Panc1 (cell line): ENCODE measurements around the gene MLLT3. TPM values are rescaled to one million over a fixed set of nuclear protein-coding genes. Genes with fewer than 3 reads are reported as not detected.

Source experiments
- ATAC-seq: fragments of 200-7000 bp; cut with Tn5 transposase; 2 replicates; pipeline ENCODE4 v1.9.1; 2020; ENCODE audit warnings: mild to moderate bottlenecking, moderate library complexity
- BruUV-seq: library from RNA; stranded (reverse); fragments of 400-500 nt; replicated peaks from 2 replicates; lab custom pipeline; 2021; lab: Mats Ljungman, UMichigan
- CTCF ChIA-PET: fragments of 300-600 bp; sonication (Branson Sonifier 250); formaldehyde crosslinking; loops from one replicate; lab custom pipeline; 2022; ENCODE audit warnings: antibody characterized with exemption; lab: Charles Lee
- POLR2A ChIA-PET: fragments of 300-600 bp; sonication (Branson Sonifier 250); formaldehyde crosslinking; loops from one replicate; lab custom pipeline; 2022; ENCODE audit warnings: antibody characterized with exemption; lab: Charles Lee
- DNase-seq: peaks from one replicate; pipeline ENCODE4 v3.0.0-alpha.2; 2010; ENCODE audit warnings: low read depth, low spot score
- H3K27ac ChIP-seq: 2 replicates; pipeline ENCODE4 v1.5.1; 2011; ENCODE audit warnings: mild to moderate bottlenecking, low read length, inconsistent platforms
- H3K27me3 ChIP-seq: fragments of 200-500 bp; sonication (Bioruptor generic); 2 replicates; pipeline ENCODE4 v1.6.0; 2014; ENCODE audit warnings: low read length, inconsistent platforms; ENCODE audit not compliant: control insufficient read depth, insufficient read depth
- H3K36me3 ChIP-seq: fragments of 200-500 bp; sonication (Bioruptor generic); 2 replicates; pipeline ENCODE4 v1.5.1; 2014; ENCODE audit warnings: inconsistent platforms, mild to moderate bottlenecking, low read length, moderate library complexity; ENCODE audit not compliant: control insufficient read depth, insufficient read depth
- H3K4me1 ChIP-seq: 2 replicates; pipeline ENCODE4 v1.5.1; 2011; ENCODE audit warnings: inconsistent platforms, mild to moderate bottlenecking, low read length, moderate library complexity; ENCODE audit not compliant: control insufficient read depth, insufficient read depth
- H3K4me3 ChIP-seq, 2 experiments: 2 replicates each; pipeline ENCODE4 v1.5.1; 2011 to 2012; ENCODE audit warnings: low read depth in 2 of 2, low read length in 2 of 2, mild to moderate bottlenecking in 2 of 2, inconsistent platforms in 1 of 2, moderate library complexity in 1 of 2
- H3K9me3 ChIP-seq: fragments of 200-500 bp; sonication (Bioruptor generic); 2 replicates; pipeline ENCODE4 v1.5.1; 2014; ENCODE audit warnings: low read depth, mild to moderate bottlenecking, inconsistent platforms, low read length, moderate library complexity; ENCODE audit not compliant: control insufficient read depth, insufficient read depth
- CTCF ChIP-seq: fragments of 450-650 bp; IDR thresholded peaks from 2 replicates; pipeline ENCODE4 v1.5.1; 2017; ENCODE audit warnings: mild to moderate bottlenecking
- POLR2AphosphoS5 ChIP-seq: IDR thresholded peaks from 2 replicates; pipeline ENCODE4 v1.6.1; 2012; ENCODE audit warnings: mild to moderate bottlenecking, low read depth, low read length, moderate library complexity
- REST ChIP-seq, 2 experiments: IDR thresholded peaks; 2 replicates each; pipeline ENCODE4 v1.6.1; 2011 to 2012; ENCODE audit warnings: low read depth in 2 of 2, control low read depth in 1 of 2, low read length in 1 of 2, mild to moderate bottlenecking in 1 of 2, moderate library complexity in 1 of 2; ENCODE audit not compliant: insufficient read depth in 1 of 2
- SIN3A ChIP-seq: IDR thresholded peaks from 2 replicates; pipeline ENCODE4 v1.6.1; 2012; ENCODE audit warnings: low read depth, mild to moderate bottlenecking, low read length, moderate library complexity, borderline replicate concordance; ENCODE audit not compliant: insufficient read depth
- TCF7L2 ChIP-seq: IDR thresholded peaks from 2 replicates; pipeline ENCODE4 v1.6.1; 2011; ENCODE audit warnings: mild to moderate bottlenecking, low read depth, low read length, inconsistent platforms
- in situ Hi-C: cut with HindIII; loops from 2 replicates; pipeline ENCODE4 v1.10.0; 2016; ENCODE audit warnings: low sequenced_read_pairs, low pct_unique_long_range_greater_than_20kb
- intact Hi-C: fragments of 100-400 bp; cut with micrococcal nuclease; formaldehyde crosslinking; loops from one replicate; pipeline ENCODE4 v1.10.0; 2022; ENCODE audit not compliant: unreplicated experiment
- total RNA-seq: library from RNA; stranded (reverse); gene quantifications from one replicate; pipeline ENCODE4 v1.2.1, GENCODE V29; 2021; ENCODE audit not compliant: unreplicated experiment

MLLT3 gene
- total RNA-seq, 1 experiment from 2014 or later: 0.49 TPM

- ChIA-PET POLR2A (no interaction called here), CTCF (no interaction called here)
- H3K4me1 ChIP-seq: no peaks in the 10 kb centered on the region
- H3K9me3 ChIP-seq: no peaks in the 10 kb centered on the region
- H3K36me3 ChIP-seq: no peaks in the 10 kb centered on the region
- TF ChIP-seq TCF7L2 (no peak), SIN3A (no peak), POLR2AphosphoS5 (no peak), CTCF (no peak), REST (IDR thresholded peaks at IDR 0.05; ENCODE audit: insufficient read depth in 1 of 2, low read depth in 2 of 2, low read length in 1 of 2) (no peak)
- H3K27ac ChIP-seq: no peak overlapping the region
- intact Hi-C loops: no loop called here
- no peaks in the 10 kb centered on the region for H3K27me3 ChIP-seq
- H3K4me3 ChIP-seq: no peak overlapping the region
- ATAC-seq: no peak
- in situ Hi-C loops: no loop called here
- no peak for DNase-seq
- no TSS peak for BruUV-seq
Measured at GRCh38 chr9:20312732-20313131, 309.6 kb downstream of the MLLT3 start.

- no peaks in the 10 kb centered on the region for H3K27me3 ChIP-seq
- BruUV-seq: no TSS peak
- in situ Hi-C loops (no loop called here), intact Hi-C loops (no loop called here)
- H3K4me1 ChIP-seq: no peaks in the 10 kb centered on the region
- no peak overlapping the region for H3K4me3 ChIP-seq
- H3K9me3 ChIP-seq: no peaks in the 10 kb centered on the region
- no peak overlapping the region for H3K27ac ChIP-seq
- no peak for DNase-seq
- TF ChIP-seq REST (IDR thresholded peaks at IDR 0.05; ENCODE audit: insufficient read depth in 1 of 2, low read depth in 2 of 2, low read length in 1 of 2) (no peak), POLR2AphosphoS5 (no peak), CTCF (no peak), TCF7L2 (no peak), SIN3A (no peak)
- no peak for ATAC-seq
- POLR2A ChIA-PET: no interaction called here
- no peaks in the 10 kb centered on the region for H3K36me3 ChIP-seq
- CTCF ChIA-PET: no interaction called here
Measured at GRCh38 chr9:20310024-20310423, 312.3 kb downstream of the MLLT3 start.
